WERI-Rb-1 (cell line): ENCODE data around the gene EFCAB8.

ENCODE experiments used
- DNase-seq: peaks from one replicate; pipeline ENCODE4 v3.0.0-alpha.2; 2020
- H3K27ac ChIP-seq: fragments of 250-450 bp; sonication (Bioruptor Pico); 2 replicates; pipeline ENCODE4 v1.5.1; 2020; ENCODE audit warnings: mild to moderate bottlenecking, moderate library complexity
- H3K27me3 ChIP-seq: fragments of 250-450 bp; sonication (Bioruptor Pico); 2 replicates; pipeline ENCODE4 v1.5.1; 2021; ENCODE audit warnings: mild to moderate bottlenecking, low read depth, moderate library complexity; ENCODE audit not compliant: insufficient read depth, severe bottlenecking
- H3K36me3 ChIP-seq: fragments of 250-450 bp; sonication (Bioruptor Pico); 2 replicates; pipeline ENCODE4 v1.5.1; 2020; ENCODE audit warnings: mild to moderate bottlenecking, moderate library complexity
- H3K4me3 ChIP-seq: 2 replicates; pipeline ENCODE4 v1.5.1; 2011; ENCODE audit warnings: low read depth, mild to moderate bottlenecking, control low read depth, low read length
- H3K9me3 ChIP-seq: fragments of 250-450 bp; sonication (Bioruptor Pico); 2 replicates; pipeline ENCODE4 v1.5.1; 2021; ENCODE audit warnings: mild to moderate bottlenecking, moderate library complexity; ENCODE audit not compliant: severe bottlenecking
- TF ChIP-seq, protein P1 (sequence below): IDR thresholded peaks from 2 replicates; pipeline ENCODE4 v1.5.1; 2011; ENCODE audit warnings: low read depth, mild to moderate bottlenecking, control low read depth, inconsistent platforms, low read length

The EFCAB8 gene

DNA sequence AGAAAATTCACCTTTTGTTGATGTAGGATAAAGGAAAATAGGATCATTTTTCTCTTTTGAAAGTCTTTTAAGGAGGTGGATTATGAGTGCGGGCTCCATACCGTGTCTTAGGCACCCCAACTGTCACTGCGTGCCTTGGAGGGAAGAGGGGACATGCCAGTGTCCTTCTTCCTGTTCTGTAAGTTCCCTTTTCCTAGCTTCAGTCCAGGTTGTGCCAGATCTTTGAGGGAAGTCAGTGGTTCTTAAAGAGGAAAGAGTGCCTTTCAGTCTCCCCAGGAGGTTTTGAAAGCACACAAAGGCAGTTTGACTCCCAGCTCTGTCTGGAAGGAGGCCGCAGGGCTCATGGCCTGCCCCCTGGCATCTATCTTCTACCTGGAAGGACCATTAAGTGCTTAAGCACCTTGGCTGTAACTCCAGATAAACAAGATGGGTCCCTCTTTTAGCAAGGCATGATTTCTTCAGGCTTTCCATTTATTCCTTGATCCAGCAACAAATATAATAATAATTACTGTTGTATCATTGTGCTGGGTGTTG is 13.0 kb downstream of the EFCAB8 start:
- H3K4me3 ChIP-seq = no peak overlapping the region
- no peak overlapping the region for H3K27ac ChIP-seq
- no peak for DNase-seq
- H3K27me3 ChIP-seq = no peaks in the 10 kb centered on the region
- H3K9me3 ChIP-seq = no peaks in the 10 kb centered on the region
- H3K36me3 ChIP-seq = no peaks in the 10 kb centered on the region
- TF ChIP-seq, protein P1, sequence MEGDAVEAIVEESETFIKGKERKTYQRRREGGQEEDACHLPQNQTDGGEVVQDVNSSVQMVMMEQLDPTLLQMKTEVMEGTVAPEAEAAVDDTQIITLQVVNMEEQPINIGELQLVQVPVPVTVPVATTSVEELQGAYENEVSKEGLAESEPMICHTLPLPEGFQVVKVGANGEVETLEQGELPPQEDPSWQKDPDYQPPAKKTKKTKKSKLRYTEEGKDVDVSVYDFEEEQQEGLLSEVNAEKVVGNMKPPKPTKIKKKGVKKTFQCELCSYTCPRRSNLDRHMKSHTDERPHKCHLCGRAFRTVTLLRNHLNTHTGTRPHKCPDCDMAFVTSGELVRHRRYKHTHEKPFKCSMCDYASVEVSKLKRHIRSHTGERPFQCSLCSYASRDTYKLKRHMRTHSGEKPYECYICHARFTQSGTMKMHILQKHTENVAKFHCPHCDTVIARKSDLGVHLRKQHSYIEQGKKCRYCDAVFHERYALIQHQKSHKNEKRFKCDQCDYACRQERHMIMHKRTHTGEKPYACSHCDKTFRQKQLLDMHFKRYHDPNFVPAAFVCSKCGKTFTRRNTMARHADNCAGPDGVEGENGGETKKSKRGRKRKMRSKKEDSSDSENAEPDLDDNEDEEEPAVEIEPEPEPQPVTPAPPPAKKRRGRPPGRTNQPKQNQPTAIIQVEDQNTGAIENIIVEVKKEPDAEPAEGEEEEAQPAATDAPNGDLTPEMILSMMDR = no peak

DNA sequence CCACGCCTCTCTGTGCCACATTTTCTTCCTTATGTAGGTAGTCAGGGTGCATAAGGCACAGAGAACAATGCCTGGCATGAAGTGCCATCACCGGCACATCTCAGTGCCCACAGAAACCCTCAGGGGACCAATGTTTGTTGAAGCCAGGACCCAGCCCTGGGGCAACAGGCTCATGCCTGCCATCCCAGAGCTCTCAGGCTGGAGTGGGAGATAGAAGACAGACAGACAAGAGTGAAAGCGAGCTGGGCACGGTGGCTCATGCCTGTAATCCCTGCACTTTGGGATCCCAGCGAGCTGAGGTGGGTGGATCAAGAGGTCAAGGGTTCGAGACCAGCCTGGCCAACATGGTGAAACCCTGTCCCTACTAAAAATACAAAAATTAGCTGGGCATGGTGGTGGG is 13.5 kb downstream of the EFCAB8 start:
- no peaks in the 10 kb centered on the region for H3K9me3 ChIP-seq
- no peaks in the 10 kb centered on the region for H3K36me3 ChIP-seq
- TF ChIP-seq, protein P1 = no peak
- H3K4me3 ChIP-seq = no peak overlapping the region
- DNase-seq = no peak
- no peak overlapping the region for H3K27ac ChIP-seq
- H3K27me3 ChIP-seq = no peaks in the 10 kb centered on the region

DNA sequence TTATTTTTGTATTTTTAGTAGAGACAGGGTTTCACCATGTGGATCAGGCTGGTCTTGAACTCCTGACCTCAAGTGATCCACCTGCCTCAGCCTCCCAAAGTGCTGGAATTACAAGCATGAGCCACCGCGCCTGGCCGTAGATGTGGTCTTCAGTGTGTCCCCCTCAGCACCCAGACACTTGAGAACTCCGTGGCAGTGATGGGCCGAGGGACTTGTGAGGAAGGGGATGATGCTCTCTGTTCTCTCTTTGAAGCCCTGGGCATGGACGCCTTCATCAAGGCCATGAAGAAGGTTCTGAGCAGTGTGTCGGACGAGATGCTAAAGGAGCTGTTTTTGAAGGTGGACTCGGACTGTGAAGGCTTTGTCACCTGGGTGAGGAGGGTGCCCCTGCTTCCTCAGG is 16.9 kb downstream of the EFCAB8 start:
- Histone ChIP-seq H3K9me3 (no peaks in the 10 kb centered on the region), H3K36me3 (no peaks in the 10 kb centered on the region), H3K27ac (no peak overlapping the region), H3K27me3 (no peaks in the 10 kb centered on the region), H3K4me3 (no peak overlapping the region)
- no peak for DNase-seq
- TF ChIP-seq, protein P1 = no peak

DNA sequence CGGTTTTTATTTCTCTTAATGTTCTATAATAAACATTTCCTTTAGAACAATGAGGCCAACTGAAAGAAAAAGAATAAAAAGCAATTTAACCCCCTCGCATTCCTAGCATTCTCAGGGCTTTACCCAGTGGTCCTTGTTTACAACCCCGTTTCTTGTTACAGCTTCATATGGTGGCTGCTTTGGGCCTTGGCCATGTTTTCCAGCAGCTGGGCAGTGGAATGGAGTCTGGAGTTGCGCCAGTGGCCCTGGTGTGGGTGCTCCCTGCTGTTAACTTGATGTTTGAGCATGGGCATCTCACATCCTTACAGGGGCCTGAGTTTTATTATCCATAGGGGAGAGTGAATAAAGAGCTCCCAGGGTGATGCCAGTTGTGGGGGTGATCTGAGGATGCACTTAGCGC is 18.8 kb downstream of the EFCAB8 start:
- no peaks in the 10 kb centered on the region for H3K36me3 ChIP-seq

DNA sequence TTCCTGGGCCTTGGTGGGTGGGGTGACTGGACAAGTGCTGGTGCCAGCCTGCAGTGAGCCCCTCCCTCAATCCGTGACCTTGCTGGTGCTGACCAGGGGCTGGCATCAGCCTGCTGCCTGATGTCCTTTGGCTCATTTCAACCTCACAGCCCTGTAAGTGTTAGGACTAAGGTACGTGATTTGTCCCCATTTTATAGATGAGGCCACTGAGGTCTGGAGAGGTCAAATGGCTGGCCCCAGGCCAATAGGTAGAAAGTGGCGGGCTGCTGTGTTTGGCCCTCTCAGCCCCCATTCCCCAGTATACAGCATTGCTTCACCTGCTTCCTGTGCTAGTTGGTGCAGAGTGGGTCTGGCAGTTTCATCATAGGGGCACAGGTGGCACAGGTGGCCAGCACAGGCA is 20.1 kb downstream of the EFCAB8 start:
- no peaks in the 10 kb centered on the region for H3K36me3 ChIP-seq
- no peaks in the 10 kb centered on the region for H3K27me3 ChIP-seq
- DNase-seq = no peak
- H3K4me3 ChIP-seq = no peak overlapping the region
- H3K27ac ChIP-seq = no peak overlapping the region
- TF ChIP-seq, protein P1 = no peak
- no peaks in the 10 kb centered on the region for H3K9me3 ChIP-seq

More for the DNA sequence above, 18.8 kb downstream of the EFCAB8 start:
- no peak overlapping the region for H3K27ac ChIP-seq
- no peaks in the 10 kb centered on the region for H3K27me3 ChIP-seq
- DNase-seq = no peak
- no peaks in the 10 kb centered on the region for H3K9me3 ChIP-seq
- TF ChIP-seq, protein P1 = no peak
- no peak overlapping the region for H3K4me3 ChIP-seq

DNA sequence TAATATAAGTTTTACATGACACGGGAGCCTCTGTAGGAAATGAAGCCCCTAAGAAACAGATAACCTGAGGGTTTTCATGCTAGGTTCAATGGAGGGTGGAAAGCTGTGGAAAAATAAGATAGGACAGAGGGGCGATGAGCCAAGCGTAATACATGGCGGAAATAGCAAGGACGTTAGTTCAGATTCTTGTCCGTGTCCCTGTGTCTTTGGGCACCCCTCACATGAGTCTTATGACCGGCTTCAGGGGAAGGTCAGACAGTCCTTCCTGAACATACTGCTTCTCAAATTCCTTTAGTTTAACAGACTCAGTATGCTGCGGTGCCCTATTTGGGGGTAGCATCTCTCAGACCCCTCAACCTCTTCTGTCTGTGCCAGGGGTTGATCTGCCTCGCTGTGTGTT is 20.8 kb downstream of the EFCAB8 start:
- Histone ChIP-seq H3K27ac (no peak overlapping the region), H3K27me3 (no peaks in the 10 kb centered on the region), H3K36me3 (no peaks in the 10 kb centered on the region), H3K4me3 (no peak overlapping the region), H3K9me3 (no peaks in the 10 kb centered on the region)
- TF ChIP-seq, protein P1 = no peak
- DNase-seq = no peak
